ES-I3 (cell line): ENCODE measurements around the gene NCCRP1.
"Not testable (repeated sequence)": the region's sequence is repeated elsewhere in the genome, so short reads cannot be mapped to it uniquely, and the experiment has no call there.

Experiments
- H3K36me3 ChIP-seq: 2 replicates; pipeline ENCODE4 v1.6.1; 2013; ENCODE audit warnings: mild to moderate bottlenecking, low read length, control low read depth, moderate library complexity; ENCODE audit not compliant: insufficient read depth
- H3K4me1 ChIP-seq: 2 replicates; pipeline ENCODE4 v1.6.1; 2013; ENCODE audit warnings: mild to moderate bottlenecking, control low read depth, low read length; ENCODE audit not compliant: insufficient read depth
- H3K9ac ChIP-seq: 2 replicates; pipeline ENCODE4 v1.6.1; 2013; ENCODE audit warnings: low read depth, mild to moderate bottlenecking, low read length, moderate library complexity
- H3K9me3 ChIP-seq: 2 replicates; pipeline ENCODE4 v1.6.1; 2013; ENCODE audit warnings: mild to moderate bottlenecking, low read length, moderate library complexity; ENCODE audit not compliant: control insufficient read depth, insufficient read depth

Gene NCCRP1

GRCh38 chr19:39218230-39219007 lies 21.7 kb downstream of the NCCRP1 start:
- Histone ChIP-seq H3K9me3 (no peaks in the 10 kb centered on the region), H3K36me3 (no peaks in the 10 kb centered on the region), H3K4me1 (no peaks in the 10 kb centered on the region), H3K9ac (no peak overlapping the region)

- not testable (repeated sequence) for H3K9me3 ChIP-seq, H3K4me1 ChIP-seq, H3K9ac ChIP-seq, H3K36me3 ChIP-seq
These were observed 22.3 kb downstream of the NCCRP1 start for GRCh38 chr19:39219108-39219507.

- Histone ChIP-seq H3K4me1 (no peaks in the 10 kb centered on the region), H3K9me3 (no peaks in the 10 kb centered on the region), H3K9ac (no peak overlapping the region), H3K36me3 (no peaks in the 10 kb centered on the region)
These were observed 27.0 kb downstream of the NCCRP1 start for GRCh38 chr19:39223703-39224279.

- H3K9ac ChIP-seq = no peak overlapping the region
- no peaks in the 10 kb centered on the region for H3K4me1 ChIP-seq
- no peaks in the 10 kb centered on the region for H3K36me3 ChIP-seq
- no peaks in the 10 kb centered on the region for H3K9me3 ChIP-seq
These were observed 28.1 kb downstream of the NCCRP1 start for GRCh38 chr19:39224910-39225309.

GRCh38 chr19:39230096-39230764 lies 33.5 kb downstream of the NCCRP1 start:
- H3K9me3 ChIP-seq = no peaks in the 10 kb centered on the region
- no peaks in the 10 kb centered on the region for H3K36me3 ChIP-seq
- no peaks in the 10 kb centered on the region for H3K4me1 ChIP-seq
- H3K9ac ChIP-seq = no peak overlapping the region

GRCh38 chr19:39232708-39233107 lies 35.9 kb downstream of the NCCRP1 start:
- H3K9me3 ChIP-seq = no peaks in the 10 kb centered on the region
- H3K4me1 ChIP-seq = no peaks in the 10 kb centered on the region; the same call in 1 of the 2 replicates
- no peak overlapping the region for H3K9ac ChIP-seq
- no peaks in the 10 kb centered on the region for H3K36me3 ChIP-seq

GRCh38 chr19:39236527-39236926 lies 39.8 kb downstream of the NCCRP1 start:
- H3K9me3 ChIP-seq = no peaks in the 10 kb centered on the region
- H3K4me1 ChIP-seq = no peaks in the 10 kb centered on the region; the same call in 1 of the 2 replicates
- no peak overlapping the region for H3K9ac ChIP-seq
- H3K36me3 ChIP-seq = no peaks in the 10 kb centered on the region

- Histone ChIP-seq H3K9me3 (no peaks in the 10 kb centered on the region), H3K36me3 (no peaks in the 10 kb centered on the region), H3K9ac (no peak overlapping the region), H3K4me1 (no peaks in the 10 kb centered on the region; the same call in 1 of the 2 replicates)
These were observed 40.7 kb downstream of the NCCRP1 start for GRCh38 chr19:39237200-39238184.

GRCh38 chr19:39238209-39238608 lies 41.4 kb downstream of the NCCRP1 start:
- no peaks in the 10 kb centered on the region for H3K9me3 ChIP-seq
- H3K4me1 ChIP-seq = no peaks in the 10 kb centered on the region; the same call in 1 of the 2 replicates
- H3K9ac ChIP-seq = no peak overlapping the region
- H3K36me3 ChIP-seq = no peaks in the 10 kb centered on the region

- H3K4me1 ChIP-seq = no peaks in the 10 kb centered on the region; the same call in 1 of the 2 replicates
- no peaks in the 10 kb centered on the region for H3K36me3 ChIP-seq
- H3K9me3 ChIP-seq = no peaks in the 10 kb centered on the region
- no peak overlapping the region for H3K9ac ChIP-seq
These were observed 42.2 kb downstream of the NCCRP1 start for GRCh38 chr19:39238944-39239343.

- no peaks in the 10 kb centered on the region; the same call in 1 of the 2 replicates for H3K4me1 ChIP-seq
- no peaks in the 10 kb centered on the region for H3K9me3 ChIP-seq
These were observed 43.7 kb downstream of the NCCRP1 start for GRCh38 chr19:39240421-39240820.

GRCh38 chr19:39243741-39244140 lies 47.0 kb downstream of the NCCRP1 start:
- H3K4me1 ChIP-seq, H3K9ac ChIP-seq, H3K36me3 ChIP-seq, H3K9me3 ChIP-seq: not testable (repeated sequence)

More at GRCh38 chr19:39240421-39240820, 43.7 kb downstream of the NCCRP1 start:
- Histone ChIP-seq H3K36me3 (no peaks in the 10 kb centered on the region), H3K9ac (no peak overlapping the region)

GRCh38 chr19:39244410-39245100 lies 47.8 kb downstream of the NCCRP1 start, which contains the start of gene IFNL3:
TSS of gene IFNL3 (minus strand) at chr19:39245006. CDS start at chr19:39244967, 39 bp downstream.
- not testable (repeated sequence) for H3K36me3 ChIP-seq, H3K9me3 ChIP-seq, H3K9ac ChIP-seq, H3K4me1 ChIP-seq
